WTC11 (cell line): ENCODE results near the gene GTPBP8.

ENCODE experiments used
- CBFB ChIP-seq: sonication (generic); formaldehyde crosslinking; IDR thresholded peaks from 2 replicates; pipeline ENCODE4 v1.8.1; 2022; ENCODE audit warnings: mild to moderate bottlenecking, low read depth, missing genetic modification reagents
- CREB1 ChIP-seq: sonication (generic); formaldehyde crosslinking; IDR thresholded peaks from 2 replicates; pipeline ENCODE4 v1.8.0; 2023; ENCODE audit warnings: mild to moderate bottlenecking, missing genetic modification reagents
- FOXJ3 ChIP-seq: sonication (generic); formaldehyde crosslinking; IDR thresholded peaks from 2 replicates; pipeline ENCODE4 v1.9.0; 2021; ENCODE audit warnings: missing genetic modification reagents, mild to moderate bottlenecking, borderline replicate concordance

DNA sequence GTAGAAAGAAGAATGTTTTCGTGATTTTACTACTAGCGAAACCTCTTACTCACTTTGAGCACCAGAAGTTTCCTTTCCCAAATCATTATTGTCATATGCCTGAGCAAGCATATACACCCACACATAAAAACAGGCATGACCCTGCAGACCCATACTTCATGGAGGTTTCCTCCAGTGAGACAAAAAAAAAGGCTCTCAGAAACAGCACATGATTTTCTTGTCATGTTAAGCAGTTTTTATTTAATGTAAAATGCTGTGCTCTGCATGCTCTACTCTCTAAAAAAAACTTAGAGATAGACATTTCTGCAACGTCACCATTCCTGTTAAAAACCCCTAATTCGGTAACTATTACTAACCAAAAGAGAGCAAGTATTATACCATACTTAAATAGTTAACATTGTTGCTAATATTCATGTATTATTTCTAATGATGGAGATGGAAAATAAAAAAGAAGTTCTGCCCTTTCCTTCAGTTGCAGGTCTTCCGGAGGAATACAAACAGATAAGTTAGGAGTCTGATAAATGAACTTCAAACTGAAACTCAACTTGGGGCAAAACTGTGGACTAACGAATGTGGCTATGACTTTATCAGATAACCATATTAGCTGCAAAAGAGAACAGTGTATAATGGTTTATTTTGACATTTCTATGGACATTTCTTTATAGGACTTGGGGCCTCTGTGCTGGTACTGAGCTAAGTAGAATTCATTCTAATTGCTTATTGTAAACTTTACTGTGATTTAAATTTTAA lies 31.8 kb upstream of the GTPBP8 start:
- no peak for TF ChIP-seq CBFB
- TF ChIP-seq CREB1 (CRISPR knock-in tag) = no peak
- no peak for TF ChIP-seq FOXJ3 (CRISPR knock-in tag)
